Tibial nerve (tissue), 4 donors: ENCODE data around the gene NTPCR.

Experiments used
- CTCF ChIP-seq, 5 experiments: fragments of 200-600 bp in 3 of 5; fragments of 450-650 bp in 2 of 5; sonication (generic) in 3 of 5; IDR thresholded peaks; one replicate each; pipeline ENCODE4 v1.5.1; 2016 to 2019; ENCODE audit warnings: antibody characterized with exemption in 5 of 5, mild to moderate bottlenecking in 3 of 5, moderate library complexity in 2 of 5
- EP300 ChIP-seq, 2 donors: sonication (generic); formaldehyde crosslinking; IDR thresholded peaks; one replicate each; pipeline ENCODE4 v1.6.1; 2017; ENCODE audit warnings: antibody characterized with exemption in 2 of 2, mild to moderate bottlenecking in 1 of 2
- POLR2A ChIP-seq, 2 donors: fragments of 450-650 bp; IDR thresholded peaks; one replicate each; pipeline ENCODE4 v1.6.1; 2017; ENCODE audit warnings: antibody characterized with exemption in 2 of 2, mild to moderate bottlenecking in 2 of 2, moderate library complexity in 2 of 2

GRCh38 chr1:232942413-232943294 lies 7.8 kb upstream of the NTPCR start:
- TF ChIP-seq CTCF (IDR thresholded peaks at IDR 0.05), result no peak
- no peak for TF ChIP-seq POLR2A (IDR thresholded peaks at IDR 0.05)
- no peak for TF ChIP-seq EP300 (IDR thresholded peaks at IDR 0.05)
